A673 (cell line): ENCODE measurements around the gene EIF3I. TPM values are rescaled to one million over a fixed set of nuclear protein-coding genes. Genes with fewer than 3 reads are reported as not detected.

ENCODE experiments used
- BruUV-seq: library from RNA; stranded (reverse); fragments of 400-500 nt; replicated peaks from 2 replicates; lab custom pipeline; 2021; lab: Mats Ljungman, UMichigan
- CTCF ChIA-PET: fragments of 300-600 bp; sonication (Branson Sonifier 250); formaldehyde crosslinking; loops from one replicate; lab custom pipeline; 2022; ENCODE audit warnings: antibody characterized with exemption; lab: Charles Lee
- POLR2A ChIA-PET: fragments of 300-600 bp; sonication (Branson Sonifier 250); formaldehyde crosslinking; loops from one replicate; lab custom pipeline; 2022; ENCODE audit warnings: antibody characterized with exemption; ENCODE audit not compliant: low non-redundant PET; lab: Charles Lee
- DNase-seq: peaks from one replicate; pipeline ENCODE4 v3.0.0-alpha.2; 2015; ENCODE audit warnings: low spot score
- H3K27ac ChIP-seq: fragments of 200-600 bp; sonication (generic); 2 replicates; pipeline ENCODE4 v1.5.1; 2016; ENCODE audit warnings: mixed run types, low read depth, mild to moderate bottlenecking, mixed read lengths, antibody characterized with exemption, low read length; ENCODE audit not compliant: poor library complexity, severe bottlenecking
- H3K27me3 ChIP-seq: fragments of 200-600 bp; sonication (generic); replicated peaks from 2 replicates; pipeline ENCODE4 v1.6.1; 2017; ENCODE audit warnings: mixed run types, low read depth, mild to moderate bottlenecking, mixed read lengths, antibody characterized with exemption, low read length; ENCODE audit not compliant: insufficient read depth, poor library complexity
- H3K36me3 ChIP-seq: fragments of 200-600 bp; sonication (generic); 2 replicates; pipeline ENCODE4 v1.6.1; 2016; ENCODE audit warnings: mixed run types, mild to moderate bottlenecking, mixed read lengths, antibody characterized with exemption, low read length; ENCODE audit not compliant: insufficient read depth, poor library complexity, severe bottlenecking
- H3K4me1 ChIP-seq: fragments of 200-600 bp; sonication (generic); 2 replicates; pipeline ENCODE4 v1.6.1; 2017; ENCODE audit warnings: mixed run types, mild to moderate bottlenecking, mixed read lengths, antibody characterized with exemption, low read length; ENCODE audit not compliant: insufficient read depth, poor library complexity, severe bottlenecking
- H3K4me3 ChIP-seq: fragments of 200-600 bp; sonication (generic); 2 replicates; pipeline ENCODE4 v1.5.1; 2016; ENCODE audit warnings: low read depth, mixed run types, mild to moderate bottlenecking, mixed read lengths, low read length; ENCODE audit not compliant: poor library complexity, severe bottlenecking
- H3K9me3 ChIP-seq: fragments of 200-600 bp; sonication (generic); 2 replicates; pipeline ENCODE4 v1.6.1; 2016; ENCODE audit warnings: mixed run types, low read depth, mild to moderate bottlenecking, mixed read lengths, antibody characterized with exemption, low read length; ENCODE audit not compliant: poor library complexity, severe bottlenecking
- CTCF ChIP-seq: fragments of 300-800, 200-600 bp; sonication (generic); conservative IDR thresholded peaks from 2 replicates; pipeline ENCODE4 v1.5.1; 2017; ENCODE audit warnings: low read depth, mild to moderate bottlenecking, antibody characterized with exemption, low read length, moderate library complexity, mixed read lengths
- EZH2 ChIP-seq: fragments of 200-600 bp; sonication (generic); IDR thresholded peaks from 2 replicates; pipeline ENCODE4 v1.6.1; 2017; ENCODE audit warnings: borderline replicate concordance, low read depth, mild to moderate bottlenecking, mixed read lengths, antibody characterized with exemption, low read length; ENCODE audit not compliant: poor library complexity, severe bottlenecking
- intact Hi-C: fragments of 100-400 bp; cut with micrococcal nuclease; formaldehyde crosslinking; loops from one replicate; pipeline ENCODE4 v1.10.0; 2022; ENCODE audit not compliant: unreplicated experiment
- total RNA-seq: library from RNA; stranded (reverse); gene quantifications from 2 replicates; pipeline ENCODE4 v1.2.3, GENCODE V29; 2021

EIF3I gene
- total RNA-seq, 1 experiment from 2014 or later, result 298 TPM

GRCh38 chr1:32246888-32247273 lies 24.7 kb downstream of the EIF3I start, which contains the start of gene FAM167B:
FAM167B (plus strand) TSS chr1:32247222; CDS start chr1:32247422, 200 bp downstream.
- Histone ChIP-seq H3K27me3 (no peaks in the 10 kb centered on the region), H3K36me3 (no peaks in the 10 kb centered on the region), H3K27ac (no peak within 1 kb of the TSS), H3K4me3 (no peak within 1 kb of the TSS), H3K9me3 (no peaks in the 10 kb centered on the region), H3K4me1 (peaks cover 4% of the 10 kb centered on the region)
- CTCF ChIA-PET, result no interaction called here
- TF ChIP-seq CTCF (no peak), EZH2 (no peak)
- BruUV-seq, result no TSS peak
- POLR2A ChIA-PET, result no interaction called here
- intact Hi-C loops, result no loop called here
- DNase-seq, result no peak

- H3K9me3 ChIP-seq, result no peaks in the 10 kb centered on the region
- POLR2A ChIA-PET, result no interaction called here
- H3K4me3 ChIP-seq, result no peak overlapping the region
- no peak for DNase-seq
- H3K27ac ChIP-seq, result no peak overlapping the region
- intact Hi-C loops, result no loop called here
- H3K4me1 ChIP-seq, result peaks cover 4% of the 10 kb centered on the region
- no peaks in the 10 kb centered on the region for H3K36me3 ChIP-seq
- H3K27me3 ChIP-seq, result no peaks in the 10 kb centered on the region
- CTCF ChIA-PET, result no interaction called here
- BruUV-seq, result no TSS peak
- TF ChIP-seq EZH2 (no peak), CTCF (no peak)
These were observed 25.2 kb downstream of the EIF3I start for GRCh38 chr1:32247452-32247851.

- Histone ChIP-seq H3K9me3 (no peaks in the 10 kb centered on the region), H3K36me3 (no peaks in the 10 kb centered on the region), H3K27me3 (no peaks in the 10 kb centered on the region), H3K4me1 (peaks cover 4% of the 10 kb centered on the region), H3K27ac (no peak overlapping the region), H3K4me3 (no peak overlapping the region)
- intact Hi-C loops, result no loop called here
- TF ChIP-seq EZH2 (no peak), CTCF (peak; percentile 85)
- CTCF ChIA-PET, result interaction anchor here (0.6 to 1.0 kb wide), 2 partner anchors 33 to 524 kb away, joined by 3 to 4 read pairs; no protein-coding TSS in a partner anchor
- POLR2A ChIA-PET, result interaction anchor here (0.7 kb wide), 1 partner anchor 310 kb away, joined by 3 read pairs; the partner anchor contains the start of gene PTP4A2
- peak; percentile 66 for DNase-seq
- no TSS peak for BruUV-seq
These were observed 26.0 kb downstream of the EIF3I start for GRCh38 chr1:32247983-32248889.
